IMR-90 (cell line): Measurements from ENCODE around the gene KLHL40. TPM values are rescaled to one million over a fixed set of nuclear protein-coding genes. Genes with fewer than 3 reads are reported as not detected.
"Not testable (repeated sequence)": the region's sequence is repeated elsewhere in the genome, so short reads cannot be mapped to it uniquely, and the experiment has no call there.

Experiments used
- ATAC-seq: fragments of 200-7000 bp; cut with Tn5 transposase; 2 replicates; pipeline ENCODE4 v1.9.1; 2020; ENCODE audit warnings: low read depth, mild to moderate bottlenecking, moderate library complexity
- BruUV-seq: library from RNA; stranded (reverse); fragments of 400-500 nt; replicated peaks from 2 replicates; lab custom pipeline; 2021; lab: Mats Ljungman, UMichigan
- CTCF ChIA-PET: fragments of 300-600 bp; formaldehyde crosslinking; extraction: SDS; loops from one replicate; lab custom pipeline; 2021; ENCODE audit warnings: antibody characterized with exemption; lab: Yijun Ruan, JAX
- POLR2A ChIA-PET: fragments of 300-600 bp; sonication (Branson Sonifier 250); formaldehyde crosslinking; loops from one replicate; lab custom pipeline; 2022; ENCODE audit warnings: antibody characterized with exemption; ENCODE audit not compliant: unreplicated experiment; lab: Charles Lee
- DNase-seq: peaks from one replicate; pipeline ENCODE4 v3.0.0; 2013
- H2AFZ ChIP-seq: replicated peaks from 2 replicates; pipeline ENCODE3; 2013; ENCODE audit warnings: low read length, mild to moderate bottlenecking; ENCODE audit not compliant: poor library complexity
- H2AK5ac ChIP-seq: 2 replicates; pipeline ENCODE4 v1.6.1; 2013; ENCODE audit warnings: low read depth, low read length, inconsistent platforms
- H2AK9ac ChIP-seq: replicated peaks from 2 replicates; pipeline ENCODE3; 2013; ENCODE audit warnings: mild to moderate bottlenecking, low read depth, low read length, moderate library complexity; ENCODE audit not compliant: poor library complexity
- H2BK120ac ChIP-seq: 2 replicates; pipeline ENCODE4 v1.6.1; 2013; ENCODE audit warnings: low read depth, low read length, inconsistent platforms
- H2BK15ac ChIP-seq: 3 replicates; pipeline ENCODE4 v1.6.1; 2013; ENCODE audit warnings: low read depth, low read length, inconsistent platforms
- H2BK20ac ChIP-seq: 2 replicates; pipeline ENCODE4 v1.6.1; 2013; ENCODE audit warnings: low read depth, mild to moderate bottlenecking, inconsistent platforms, low read length, moderate library complexity
- H2BK5ac ChIP-seq: 2 replicates; pipeline ENCODE4 v1.6.1; 2013; ENCODE audit warnings: mild to moderate bottlenecking, low read depth, low read length, inconsistent platforms; ENCODE audit not compliant: poor library complexity, severe bottlenecking
- H3K14ac ChIP-seq: replicated peaks from 2 replicates; pipeline ENCODE4 v1.6.1; 2013; ENCODE audit warnings: low read depth, low read length, inconsistent platforms
- H3K18ac ChIP-seq: 2 replicates; pipeline ENCODE4 v1.6.1; 2013; ENCODE audit warnings: low read depth, low read length, control low read depth
- H3K23ac ChIP-seq: 2 replicates; pipeline ENCODE4 v1.6.1; 2013; ENCODE audit warnings: low read depth, low read length, inconsistent platforms
- H3K27ac ChIP-seq: 2 replicates; pipeline ENCODE4 v1.5.1; 2013; ENCODE audit warnings: mild to moderate bottlenecking, control low read depth, low read length; ENCODE audit not compliant: insufficient read depth
- H3K27me3 ChIP-seq: 2 replicates; pipeline ENCODE4 v1.6.1; 2013; ENCODE audit warnings: low read length; ENCODE audit not compliant: control insufficient read depth, insufficient read depth
- H3K36me3 ChIP-seq: 2 replicates; pipeline ENCODE4 v1.6.1; 2013; ENCODE audit warnings: low read length, mixed read lengths; ENCODE audit not compliant: control insufficient read depth, insufficient read depth
- H3K4ac ChIP-seq: 2 replicates; pipeline ENCODE4 v1.6.1; 2013; ENCODE audit warnings: low read depth, low read length, inconsistent platforms
- H3K4me1 ChIP-seq: 2 replicates; pipeline ENCODE4 v1.6.1; 2013; ENCODE audit warnings: low read length, mixed read lengths; ENCODE audit not compliant: control insufficient read depth, insufficient read depth
- H3K4me2 ChIP-seq: 2 replicates; pipeline ENCODE4 v1.6.1; 2013; ENCODE audit warnings: low read depth, mild to moderate bottlenecking, control low read depth, low read length, moderate library complexity
- H3K4me3 ChIP-seq: 2 replicates; pipeline ENCODE4 v1.5.1; 2013; ENCODE audit warnings: low read depth, mild to moderate bottlenecking, control low read depth, low read length, moderate library complexity; ENCODE audit not compliant: insufficient read depth
- H3K56ac ChIP-seq: 2 replicates; pipeline ENCODE4 v1.6.1; 2013; ENCODE audit warnings: low read length, inconsistent platforms; ENCODE audit not compliant: insufficient read depth; ENCODE audit errors: extremely low read depth
- H3K79me1 ChIP-seq, 2 experiments: 2 replicates each; pipeline ENCODE4 v1.6.1; 2013; ENCODE audit warnings: low read length in 2 of 2, inconsistent platforms in 1 of 2, low read depth in 1 of 2
- H3K9ac ChIP-seq: 2 replicates; pipeline ENCODE4 v1.6.1; 2013; ENCODE audit warnings: low read depth, low read length, control low read depth
- H3K9me1 ChIP-seq: 2 replicates; pipeline ENCODE4 v1.6.1; 2013; ENCODE audit warnings: low read length, inconsistent platforms; ENCODE audit not compliant: insufficient read depth
- H3K9me3 ChIP-seq: 2 replicates; pipeline ENCODE4 v1.6.1; 2013; ENCODE audit warnings: low read length; ENCODE audit not compliant: control insufficient read depth, insufficient read depth
- H4K20me1 ChIP-seq: 2 replicates; pipeline ENCODE4 v1.6.1; 2013; ENCODE audit warnings: low read length, inconsistent platforms; ENCODE audit not compliant: insufficient read depth
- H4K5ac ChIP-seq: 2 replicates; pipeline ENCODE4 v1.6.1; 2013; ENCODE audit warnings: mild to moderate bottlenecking, low read depth, low read length, control low read depth
- H4K8ac ChIP-seq, 2 experiments: 2 replicates each; pipeline ENCODE4 v1.6.1; 2013; ENCODE audit warnings: low read depth in 2 of 2, low read length in 2 of 2, control low read depth in 1 of 2, inconsistent platforms in 1 of 2
- H4K91ac ChIP-seq: 2 replicates; pipeline ENCODE4 v1.6.1; 2013; ENCODE audit warnings: low read depth, low read length, inconsistent platforms; ENCODE audit not compliant: insufficient read depth
- WGBS, 2 experiments: methylation state at CpG; one replicate each; pipeline versions ENCODE4 v1.1.5 to v1.1.7; 2013; ENCODE audit warnings: missing lambda C conversion rate in 2 of 2; ENCODE audit not compliant: insufficient read length in 1 of 2; ENCODE audit errors: extremely low coverage in 2 of 2; 5-methylcytosine and 5-hydroxymethylcytosine counted together
- dilution Hi-C: fragments of 300-500 bp; cut with HindIII; formaldehyde crosslinking; loops from one replicate; pipeline ENCODE4 v1.14.3; 2018; ENCODE audit warnings: low sequenced_read_pairs; ENCODE audit not compliant: unreplicated experiment
- in situ Hi-C: fragments of 300-500 bp; cut with MboI; formaldehyde crosslinking; loops from 3 replicates; pipeline ENCODE4 v1.14.3; 2019; ENCODE audit warnings: low sequenced_read_pairs, inconsistent platforms, mixed read lengths
- intact Hi-C: fragments of 100-400 bp; cut with micrococcal nuclease; formaldehyde crosslinking; loops from 2 replicates; pipeline ENCODE4 v1.10.0; 2022
- polyA plus RNA-seq, 3 experiments: library from polyadenylated mRNA; depleted of rRNA; stranded (reverse); fragments of >200 nt; gene quantifications; 2 replicates each; pipeline ENCODE4 v1.2.3, GENCODE V29; 2012; ENCODE audit warnings: low replicate concordance in 1 of 3
- total RNA-seq: library from RNA; depleted of rRNA; stranded (reverse); fragments of >200 nt; gene quantifications from 2 replicates; pipeline ENCODE4 v1.2.3, GENCODE V29; 2012

KLHL40 gene
- total and polyA plus RNA-seq, 2 of the 4 experiments (the other 2 are of a cell fraction): not detected

DNA sequence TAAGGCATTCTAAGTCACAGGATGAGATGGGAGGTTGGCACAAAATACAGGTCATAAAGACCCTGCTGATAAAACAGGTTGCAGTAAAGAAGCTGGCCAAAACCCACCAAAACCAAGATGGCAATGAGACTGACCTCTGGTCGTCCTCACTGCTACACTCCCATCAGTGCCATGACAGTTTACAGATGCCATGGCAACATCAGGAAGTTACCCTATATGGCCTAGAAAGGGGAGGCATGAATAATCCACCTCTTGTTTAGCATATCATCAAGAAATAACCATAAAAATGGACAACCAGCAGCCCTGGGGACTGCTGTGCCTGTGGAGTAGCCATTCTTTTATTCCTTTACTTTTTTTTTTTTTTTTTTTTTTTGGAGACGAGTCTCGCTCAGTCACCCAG lies 37.1 kb downstream of the KLHL40 start:
- H2BK20ac ChIP-seq, H3K79me1 ChIP-seq, H2BK120ac ChIP-seq, H3K9me3 ChIP-seq, H3K56ac ChIP-seq, H3K4me1 ChIP-seq, H4K91ac ChIP-seq, H3K14ac ChIP-seq, intact Hi-C loops, H3K9me1 ChIP-seq, H3K27ac ChIP-seq, in situ Hi-C loops, H3K4me3 ChIP-seq, DNase-seq, CTCF ChIA-PET, H4K20me1 ChIP-seq, H2AK9ac ChIP-seq, H2AK5ac ChIP-seq, ATAC-seq, H2BK5ac ChIP-seq, H3K4me2 ChIP-seq, H4K5ac ChIP-seq, H3K4ac ChIP-seq, POLR2A ChIA-PET, H2BK15ac ChIP-seq, H3K36me3 ChIP-seq, H3K23ac ChIP-seq, H3K9ac ChIP-seq, H2AFZ ChIP-seq, H3K18ac ChIP-seq, H4K8ac ChIP-seq, BruUV-seq, dilution Hi-C loops: not testable (repeated sequence)
- H3K27me3 ChIP-seq: peaks cover 18% of the 10 kb centered on the region
- 80% methylated on average over 1 of the region's 3 CpGs; no CpG with 5 or more reads in 1 of the 2 experiments for WGBS, 2 experiments
